Dedifferentiated amniotic fluid mesenchymal stem cell (primary cell): ENCODE data around the gene NEDD4L.
A peak's percentile ranks its signal among the peaks of the same experiment; 100 is the strongest.

Experiments
- DNase-seq: peaks from one replicate; pipeline ENCODE4 v3.0.0-alpha.2; 2016; ENCODE audit errors: extremely low spot score

The NEDD4L gene

DNA sequence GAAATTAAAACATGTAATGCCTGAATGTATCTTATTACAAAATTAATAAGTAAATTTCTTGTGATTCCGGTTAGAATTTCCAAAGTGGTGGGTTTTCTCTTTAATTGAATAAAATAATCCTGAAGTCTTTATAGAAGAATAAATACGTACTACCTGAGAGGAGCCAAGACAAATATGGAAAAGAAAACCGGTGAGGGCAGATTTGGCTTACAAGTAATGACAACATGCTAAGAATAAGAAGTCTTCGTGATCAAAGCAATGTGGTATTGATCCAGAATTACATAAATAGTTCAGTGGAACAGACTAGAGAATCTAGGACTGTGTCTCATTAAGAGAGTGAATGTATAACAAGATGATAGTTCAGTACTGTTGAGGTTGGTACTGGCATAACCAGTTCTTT lies 167.5 kb downstream of the NEDD4L start:
- DNase-seq, result no peak

DNA sequence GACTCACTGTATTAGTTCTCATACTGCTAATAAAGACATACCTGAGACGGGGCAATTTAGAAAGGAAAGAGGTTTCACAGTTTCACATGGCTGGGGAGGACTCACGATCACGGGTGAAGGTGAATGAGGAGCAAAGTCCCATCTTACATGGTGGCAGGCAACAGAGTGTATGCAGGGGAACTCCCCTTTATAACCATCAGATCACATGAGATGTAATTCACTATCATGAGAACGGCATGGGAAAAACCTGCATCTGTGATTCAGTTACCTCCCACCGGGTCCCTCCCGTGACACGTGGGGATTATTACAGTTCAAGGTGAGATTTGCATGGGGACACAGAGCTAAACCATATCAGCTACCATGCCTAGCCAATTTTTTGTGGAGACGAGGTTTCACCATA lies 168.2 kb downstream of the NEDD4L start:
- no peak for DNase-seq

DNA sequence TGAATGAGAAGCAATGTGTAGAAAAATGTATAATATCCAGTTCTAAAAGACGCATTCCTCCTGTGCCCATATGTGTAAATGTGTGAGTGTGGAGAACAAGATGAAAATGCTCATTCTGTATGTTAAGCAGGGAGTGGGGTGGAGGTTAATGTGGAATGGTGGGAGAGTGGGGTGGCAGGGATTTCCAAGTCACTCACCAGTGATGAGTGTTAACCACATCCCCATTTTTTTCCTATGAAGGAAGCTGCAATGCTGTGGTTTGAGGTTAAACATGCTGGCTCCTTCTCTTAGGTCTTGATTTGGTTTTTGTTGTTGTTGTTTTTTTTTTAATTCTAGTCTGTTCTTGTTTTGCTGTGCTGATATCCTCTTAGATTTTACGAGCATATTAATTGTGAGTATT lies 169.4 kb downstream of the NEDD4L start:
- peak; percentile 76 for DNase-seq

DNA sequence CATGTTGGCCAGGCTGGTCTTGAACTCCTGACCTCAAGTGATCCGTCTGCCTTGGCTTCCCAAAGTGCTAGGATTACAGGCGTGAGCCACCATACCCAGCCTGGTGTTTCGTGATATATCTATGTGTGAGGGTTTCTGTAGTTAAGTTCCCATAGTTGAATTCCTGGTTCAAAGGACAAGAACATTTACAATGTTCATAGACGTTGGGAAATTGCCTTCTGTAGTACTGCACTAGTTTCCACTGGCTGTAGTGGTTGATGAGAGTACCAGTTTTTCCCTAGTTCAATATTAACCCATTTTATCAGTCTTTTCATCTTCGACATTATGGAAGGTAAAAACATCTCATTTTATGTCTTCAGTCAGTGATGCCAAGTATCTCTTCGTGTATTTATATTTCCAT lies 171.0 kb downstream of the NEDD4L start:
- DNase-seq, result no peak

DNA sequence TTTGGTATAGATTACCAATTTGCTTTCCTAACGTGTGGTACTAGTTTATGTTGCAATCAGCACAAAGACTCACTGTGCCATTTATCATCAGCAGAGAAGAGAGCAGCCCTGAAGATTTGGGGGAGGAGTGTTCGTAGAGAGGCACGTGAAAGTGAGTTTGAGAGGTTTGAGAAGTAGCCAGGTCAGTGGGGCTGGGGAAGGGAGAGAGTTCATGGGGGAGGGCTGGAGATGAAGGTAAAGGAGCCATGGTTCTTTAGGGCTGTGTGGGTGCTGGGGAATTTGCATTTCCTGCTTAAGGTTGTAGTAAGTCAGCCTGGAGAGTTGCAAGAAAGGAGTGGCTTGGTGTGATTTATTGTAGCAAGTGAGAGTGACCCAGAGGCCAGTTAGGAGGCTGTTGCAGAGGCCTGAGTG lies 172.1 kb downstream of the NEDD4L start:
- DNase-seq, result no peak

DNA sequence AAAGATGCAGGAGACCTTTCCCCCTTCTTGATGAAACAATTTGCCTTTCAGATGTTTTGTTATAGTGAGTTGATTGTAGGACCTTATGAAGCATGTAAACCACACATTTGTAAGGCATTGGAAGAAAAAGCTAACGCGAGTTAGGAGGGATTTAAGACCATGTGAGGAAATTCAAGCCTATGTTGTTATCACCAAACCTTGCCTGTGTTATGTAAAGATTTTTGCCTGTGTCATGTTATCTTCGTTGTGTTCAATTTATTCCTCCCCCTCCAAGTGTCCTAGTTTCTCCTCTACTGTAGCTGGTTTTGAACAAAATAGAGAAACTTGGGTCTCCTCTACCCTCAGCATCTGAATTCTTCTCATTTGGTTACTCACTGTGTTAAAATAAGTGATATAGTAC lies 173.0 kb downstream of the NEDD4L start:
- no peak for DNase-seq

DNA sequence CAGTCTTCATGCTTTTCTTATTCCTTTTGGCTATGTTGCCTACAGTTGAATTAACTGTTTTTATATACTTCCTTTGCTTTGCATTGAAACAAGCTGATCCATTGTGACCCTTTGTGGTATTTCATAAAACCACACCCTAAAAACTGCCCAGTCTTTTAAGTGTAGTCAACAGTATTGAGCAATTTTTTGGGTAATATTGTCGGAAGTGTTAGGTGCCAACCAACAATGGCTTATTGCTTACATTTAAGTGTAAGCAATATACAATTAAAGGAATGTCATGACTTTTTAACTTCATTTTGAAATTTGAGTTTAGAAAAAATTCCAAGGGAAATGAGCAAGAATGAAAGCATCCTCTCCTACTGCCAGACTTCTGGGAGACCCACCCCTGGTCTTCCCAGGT lies 174.1 kb downstream of the NEDD4L start:
- peak; percentile 45 for DNase-seq

DNA sequence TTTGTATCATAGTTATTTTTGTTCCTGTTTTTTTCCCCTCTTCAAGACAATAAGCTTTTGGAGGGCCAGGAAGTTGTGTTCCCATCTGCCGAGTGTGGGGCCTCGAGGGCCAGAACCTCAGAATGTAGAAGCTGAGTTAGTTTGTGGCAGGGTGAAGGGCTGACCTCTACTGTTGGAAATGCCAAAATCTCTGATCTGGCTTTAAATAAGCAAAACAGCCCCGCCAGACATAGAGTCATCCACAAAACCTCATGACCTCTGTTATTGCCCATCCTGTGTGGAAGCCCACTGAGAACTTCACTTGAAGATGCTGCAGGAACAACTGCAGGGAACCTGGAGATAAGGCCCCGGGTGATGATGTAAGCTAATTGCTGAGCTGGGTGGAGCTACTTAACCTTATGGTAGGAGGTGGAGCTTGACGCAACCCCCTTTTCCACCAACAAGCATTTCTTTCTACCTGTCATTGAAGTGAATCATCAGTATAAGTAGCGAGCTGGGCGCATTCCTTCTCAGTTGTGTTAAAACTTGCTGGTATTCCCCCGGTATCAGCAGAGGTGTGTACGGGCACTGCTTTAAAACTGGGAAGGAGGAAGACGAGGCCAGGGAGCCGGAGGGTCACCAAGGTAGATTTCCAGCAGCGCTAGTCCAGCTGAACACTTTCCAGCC lies 177.2 kb downstream of the NEDD4L start:
- DNase-seq, result no peak

DNA sequence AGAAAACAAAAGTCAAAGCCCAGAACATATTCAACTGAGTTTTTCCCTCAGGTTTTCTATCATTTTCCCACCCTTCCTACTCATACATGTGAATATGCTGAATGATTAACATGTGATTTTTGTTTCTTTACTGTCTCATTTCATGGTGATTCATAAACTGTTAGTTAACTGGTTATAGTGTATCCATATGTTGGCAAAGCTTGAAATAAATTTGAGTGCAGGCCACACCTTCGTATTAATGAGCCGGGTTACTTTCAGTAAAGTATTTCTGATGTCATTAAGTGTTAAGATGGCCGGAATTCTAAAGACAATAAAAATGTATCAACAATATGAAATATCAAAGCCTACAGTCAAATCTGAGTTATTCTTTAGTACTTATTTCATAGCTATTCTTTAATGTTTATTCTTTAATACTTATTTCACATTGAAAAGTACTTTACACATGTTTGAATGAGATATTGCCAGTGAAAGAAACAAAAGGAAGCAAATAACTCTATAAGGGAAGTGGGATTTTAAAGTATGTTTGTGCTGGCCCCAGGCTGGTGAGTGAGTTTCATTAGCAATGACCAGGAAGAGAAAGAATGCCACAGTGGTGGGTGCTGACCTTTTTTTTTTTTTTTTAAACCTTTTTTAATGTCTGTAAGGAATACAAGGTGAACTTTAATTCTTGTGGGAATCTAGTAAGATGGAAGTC lies 178.6 kb downstream of the NEDD4L start:
- DNase-seq, result no peak

DNA sequence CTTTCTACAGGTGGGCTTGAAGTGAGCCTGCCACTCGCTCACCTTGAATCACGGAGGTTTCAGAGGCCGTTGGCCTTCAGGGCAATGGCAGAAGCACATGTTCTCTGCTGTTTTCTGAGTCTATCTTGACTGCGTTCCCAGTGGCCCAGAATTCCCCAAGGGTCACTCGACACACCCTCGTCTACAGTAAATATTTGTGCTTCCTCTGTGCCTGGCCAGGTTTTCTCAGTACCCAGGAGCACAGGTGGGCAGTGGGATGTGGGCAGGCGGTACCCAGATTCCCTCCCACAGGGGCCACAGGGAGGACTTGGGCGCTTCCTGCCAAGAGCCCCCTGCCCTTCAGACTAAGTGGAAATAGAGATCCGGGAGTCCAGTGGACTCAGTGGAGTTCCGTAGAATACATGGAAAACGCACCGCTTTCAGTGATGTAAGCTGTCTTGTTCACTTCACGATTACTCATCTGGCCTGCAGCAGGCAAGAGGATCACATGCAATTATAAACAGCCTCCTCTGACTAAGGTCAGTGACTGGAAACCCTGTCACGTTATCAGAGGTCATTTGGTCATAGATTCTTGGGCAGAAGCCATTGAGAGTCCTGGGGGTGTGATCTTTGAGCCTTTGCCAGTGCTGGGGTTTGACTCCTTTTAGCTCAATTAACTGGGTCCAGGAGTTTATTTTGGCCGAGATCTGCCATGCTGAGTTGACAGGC lies 179.8 kb downstream of the NEDD4L start:
- peak; percentile 77 for DNase-seq

DNA sequence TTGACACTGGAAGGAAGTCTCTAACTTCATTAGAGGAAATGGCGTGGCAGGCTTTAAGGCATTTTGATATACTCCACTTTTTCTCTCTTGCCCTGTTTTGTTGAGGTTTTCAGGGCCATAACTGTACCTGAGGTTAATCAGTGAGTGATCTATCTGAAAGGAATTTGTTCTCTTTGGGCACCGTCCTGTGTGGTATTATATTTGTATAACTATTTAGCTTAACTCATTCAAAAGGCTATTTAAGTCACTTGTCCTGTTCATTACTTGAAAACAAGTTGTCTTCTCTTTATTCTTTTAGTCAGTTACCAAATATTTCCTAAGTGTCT lies 180.4 kb downstream of the NEDD4L start:
- no peak for DNase-seq

DNA sequence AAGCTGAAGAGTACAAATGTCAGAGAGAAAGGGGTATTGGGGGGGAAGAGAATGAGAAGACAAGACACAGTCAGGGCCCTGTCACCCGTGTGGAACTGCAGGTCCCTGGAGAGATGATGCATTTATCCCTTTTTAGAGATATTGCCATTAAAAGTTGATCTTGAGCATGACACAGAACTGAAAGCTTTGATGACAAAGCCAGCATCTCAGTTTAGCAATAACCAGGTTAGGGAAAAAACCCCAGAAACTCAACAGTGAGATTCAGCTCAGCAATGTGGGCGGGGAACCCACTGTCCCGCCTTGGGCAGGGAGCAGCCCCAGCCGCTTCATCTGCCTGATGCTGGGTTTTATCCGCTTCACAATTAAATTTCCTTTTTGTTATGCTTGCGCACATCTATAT lies 181.1 kb downstream of the NEDD4L start:
- DNase-seq, result no peak

DNA sequence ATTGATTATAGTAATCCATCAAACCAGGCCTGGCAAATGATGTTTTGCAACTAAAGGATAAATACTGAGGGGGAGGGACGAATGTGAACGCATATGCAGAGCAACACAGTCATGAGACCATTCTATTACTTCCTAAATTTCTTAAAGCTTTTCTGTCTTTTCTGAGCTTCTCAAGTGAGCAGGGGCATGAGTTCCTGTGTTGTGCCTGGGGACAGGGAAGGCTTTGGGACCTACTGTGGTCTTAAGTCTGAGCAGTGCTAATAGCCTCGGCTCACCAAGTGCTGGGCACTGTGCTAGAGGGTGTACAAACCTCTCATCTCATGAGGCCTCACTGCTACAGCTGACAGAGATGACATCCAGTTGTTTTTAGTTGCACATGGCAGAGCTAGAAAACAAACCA lies 182.4 kb downstream of the NEDD4L start:
- DNase-seq, result no peak

DNA sequence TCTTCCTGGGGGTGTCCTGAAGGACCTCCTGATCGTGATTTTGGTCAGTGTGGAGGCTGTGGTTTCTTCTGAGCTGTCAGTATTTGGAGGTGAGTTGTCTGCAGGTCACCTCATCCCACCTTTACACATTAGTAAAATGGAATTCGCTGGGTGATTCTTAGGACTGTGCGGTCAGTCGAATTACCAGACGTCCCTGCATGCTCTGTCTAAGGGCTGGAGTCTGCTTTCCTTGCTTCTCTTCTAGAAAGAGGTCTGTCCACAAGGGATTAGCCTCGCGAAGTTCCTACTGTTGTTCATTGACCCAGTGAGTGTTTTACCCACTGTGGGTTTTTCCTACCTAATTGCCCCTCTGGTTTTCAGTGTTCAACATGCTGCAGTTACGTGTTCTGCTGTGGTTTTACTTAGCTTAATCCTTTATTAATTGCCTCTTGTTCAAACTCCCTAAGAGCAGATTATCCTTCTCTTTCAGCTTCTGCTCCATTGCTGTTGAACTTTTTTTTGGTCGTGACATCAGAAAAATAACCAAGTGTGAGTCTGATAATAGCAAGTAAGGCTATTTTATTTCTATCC lies 183.4 kb downstream of the NEDD4L start:
- no peak for DNase-seq

DNA sequence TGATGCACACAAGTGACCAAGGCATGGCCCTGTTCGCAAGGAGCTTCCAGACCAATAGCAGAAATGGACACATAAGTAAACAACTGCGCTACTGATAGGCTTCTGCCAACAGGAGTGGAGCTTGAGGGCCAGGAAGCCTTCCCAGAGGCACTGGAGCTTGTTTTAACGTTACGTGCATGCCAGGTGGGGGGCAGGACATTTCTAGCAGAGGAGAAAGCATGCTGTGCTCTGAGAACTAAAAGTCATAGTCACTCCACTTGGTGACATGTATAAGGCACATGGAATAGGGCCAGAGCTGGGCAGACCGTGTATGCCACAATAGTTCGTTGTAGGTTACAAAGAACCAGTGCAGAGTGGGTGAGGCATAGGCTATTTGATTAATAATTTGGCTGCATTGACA lies 184.2 kb downstream of the NEDD4L start:
- DNase-seq, result no peak

DNA sequence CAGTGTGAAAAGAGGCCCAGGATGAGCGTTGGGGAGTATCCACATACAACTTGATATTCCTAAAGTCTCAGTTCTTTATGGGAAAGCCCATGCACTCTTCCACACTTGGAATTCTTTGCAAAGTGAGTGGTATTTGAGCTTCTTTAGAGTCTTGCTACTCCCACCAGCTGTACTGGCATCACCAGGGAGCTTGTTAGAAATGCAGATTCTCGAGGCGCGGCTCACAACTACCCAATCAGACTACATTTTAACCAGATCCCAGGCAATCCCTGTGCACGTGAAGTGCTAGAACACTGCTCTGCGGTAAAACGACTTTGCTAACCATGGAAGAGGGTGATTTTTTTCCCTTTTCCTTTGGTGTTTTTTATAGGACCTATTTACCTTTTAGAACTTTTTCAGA lies 184.7 kb downstream of the NEDD4L start:
- no peak for DNase-seq

DNA sequence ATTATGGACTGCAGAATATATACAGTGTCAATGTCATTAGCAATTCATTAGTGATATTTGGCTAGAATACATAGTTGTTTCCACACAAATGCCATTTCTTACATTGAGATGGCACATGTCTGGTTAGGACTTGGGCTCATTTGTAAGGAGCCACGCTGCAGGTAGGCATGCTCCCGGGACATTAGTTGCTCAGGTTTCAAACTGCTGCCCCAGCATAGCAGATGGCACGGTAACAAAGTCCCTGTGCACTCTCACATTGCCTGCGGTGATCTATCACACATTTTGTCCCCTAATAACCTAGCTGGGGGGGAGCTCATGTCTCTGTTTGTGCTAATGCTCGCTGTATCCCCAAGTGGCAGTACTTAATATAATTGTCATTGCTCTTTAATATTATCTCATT lies 185.1 kb downstream of the NEDD4L start:
- DNase-seq, result no peak

DNA sequence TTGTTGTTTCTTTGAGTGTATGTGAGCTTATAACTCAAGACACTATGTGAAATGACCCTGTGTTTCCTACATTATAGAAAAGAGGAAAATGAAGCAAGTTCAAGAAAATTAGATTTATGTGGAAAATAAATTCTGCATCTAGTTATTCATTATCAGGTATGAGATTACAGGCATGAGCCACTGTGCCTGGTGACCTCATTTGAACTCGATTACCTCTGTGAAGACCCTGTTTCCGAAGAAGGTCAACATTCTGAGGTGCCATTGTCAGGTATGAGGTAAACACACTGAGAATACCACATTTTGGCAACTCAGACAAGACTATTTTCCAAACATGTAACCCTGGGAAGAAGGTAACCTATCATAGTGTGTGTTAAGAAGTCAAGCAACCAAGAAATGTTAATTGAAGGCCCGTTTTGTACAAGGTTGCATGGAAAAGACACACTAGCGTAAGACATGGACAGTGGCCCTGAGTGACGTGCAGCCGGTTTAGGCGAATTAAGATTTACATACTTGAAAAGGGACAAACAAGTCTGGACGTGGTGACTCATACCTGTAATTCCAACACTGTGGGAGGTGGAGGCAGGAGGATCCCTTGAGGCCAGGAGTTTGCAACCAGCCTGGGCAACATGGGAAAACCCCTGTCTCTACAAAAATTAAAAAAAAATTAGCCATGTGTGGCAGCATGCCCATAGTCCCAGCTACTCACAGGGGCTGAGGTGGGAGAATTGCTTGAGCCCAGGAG lies 186.6 kb downstream of the NEDD4L start:
- no peak for DNase-seq

DNA sequence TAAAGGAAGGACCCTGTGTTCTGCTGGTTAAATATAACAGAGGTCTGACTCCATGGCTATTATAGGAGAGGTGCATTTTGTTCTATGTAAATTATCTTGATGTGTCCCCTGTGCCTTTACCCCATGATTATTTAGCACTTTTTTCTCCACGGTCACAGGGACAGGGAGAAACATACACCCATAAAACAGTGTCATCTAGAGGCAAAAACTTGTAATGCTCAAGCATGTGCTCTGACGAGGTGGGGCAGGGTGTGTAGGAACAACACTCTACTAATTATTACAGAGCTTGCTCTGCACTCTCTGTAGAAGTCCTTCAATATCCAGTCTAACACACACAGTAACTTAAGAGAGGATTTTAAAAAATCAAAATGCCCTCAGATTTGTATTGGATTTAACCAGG lies 187.9 kb downstream of the NEDD4L start:
- DNase-seq, result no peak

DNA sequence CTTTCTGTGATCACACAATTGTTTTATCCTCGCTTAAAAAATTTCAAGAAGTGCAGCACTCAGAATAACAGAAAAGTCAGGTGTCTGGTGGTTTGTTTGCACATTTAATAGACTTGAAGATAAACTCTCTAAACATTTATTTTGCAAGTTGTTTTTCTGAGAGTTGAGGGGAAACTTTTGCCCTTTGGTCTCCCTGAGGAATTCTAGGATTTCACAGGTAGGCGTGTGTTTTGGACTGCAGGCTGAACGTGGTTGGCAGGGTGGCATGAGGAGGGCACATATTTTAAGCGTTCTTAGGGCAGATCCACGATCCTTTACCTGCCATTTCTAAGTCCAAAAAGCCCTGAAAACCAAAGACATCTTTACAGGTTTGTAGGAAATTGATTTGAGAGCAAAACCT lies 188.6 kb downstream of the NEDD4L start:
- no peak for DNase-seq

DNA sequence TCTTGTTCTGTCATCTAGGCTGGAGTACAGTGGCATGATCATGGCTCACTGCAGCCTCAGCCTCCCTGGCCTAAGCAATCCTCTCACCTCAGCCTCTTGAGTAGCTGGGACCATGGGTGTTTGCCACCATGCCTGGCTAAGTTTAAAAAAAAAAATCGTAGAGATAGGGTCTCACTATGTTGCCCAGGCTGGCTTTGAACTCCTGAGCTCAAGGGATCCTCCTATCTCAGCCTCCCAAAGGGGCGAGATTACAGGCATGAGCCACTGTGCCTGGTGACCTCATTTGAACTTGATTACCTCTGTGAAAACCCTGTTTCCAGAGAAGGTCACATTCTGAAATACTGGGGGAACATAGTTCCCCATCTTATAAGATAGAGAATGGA lies 190.3 kb downstream of the NEDD4L start:
- no peak for DNase-seq

DNA sequence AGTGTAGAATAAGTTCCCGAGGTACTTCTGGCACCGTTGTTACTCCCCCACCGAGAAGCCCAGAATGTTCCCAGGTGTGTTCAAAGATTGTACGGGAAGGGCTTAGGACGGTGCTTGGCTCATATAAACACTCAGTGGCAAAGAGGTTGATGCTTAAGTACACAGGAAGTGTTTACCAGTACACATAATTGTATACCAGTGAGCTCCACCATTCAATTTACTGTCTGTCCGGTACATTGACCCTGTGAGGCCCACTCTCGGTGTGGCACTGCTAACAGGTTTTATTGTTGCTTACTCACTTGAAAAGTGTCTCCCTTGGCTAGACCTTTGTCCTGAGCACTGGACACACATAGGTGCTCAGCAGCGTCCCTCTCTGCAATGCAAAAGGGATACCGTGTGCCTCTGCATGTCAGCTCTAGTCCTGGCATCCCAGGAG lies 191.0 kb downstream of the NEDD4L start:
- no peak for DNase-seq
